Endodermal cell (in vitro differentiated cells): ENCODE results near the gene AP2M1. TPM values are rescaled to one million over a fixed set of nuclear protein-coding genes. Genes with fewer than 3 reads are reported as not detected.

Source experiments
- DNase-seq: peaks from one replicate; pipeline ENCODE4 v3.0.0-alpha.2; 2017
- H3K27ac ChIP-seq: 2 replicates; pipeline ENCODE4 v1.5.1; 2013; ENCODE audit warnings: mild to moderate bottlenecking, low read depth, low read length, moderate library complexity
- H3K27me3 ChIP-seq: 2 replicates; pipeline ENCODE4 v1.6.1; 2013; ENCODE audit warnings: mild to moderate bottlenecking, low read length, moderate library complexity; ENCODE audit not compliant: insufficient read depth, control insufficient read depth, poor library complexity, severe bottlenecking
- H3K36me3 ChIP-seq: 2 replicates; pipeline ENCODE4 v1.7.0; 2013; ENCODE audit warnings: mild to moderate bottlenecking, low read length, moderate library complexity; ENCODE audit not compliant: control insufficient read depth, insufficient read depth
- H3K4me1 ChIP-seq: one replicate; pipeline ENCODE4 v1.7.0; 2013; ENCODE audit warnings: low read length; ENCODE audit not compliant: control insufficient read depth, insufficient read depth
- H3K4me3 ChIP-seq: 2 replicates; pipeline ENCODE4 v1.5.1; 2013; ENCODE audit warnings: mild to moderate bottlenecking, low read length, moderate library complexity
- H3K9ac ChIP-seq: 2 replicates; pipeline ENCODE4 v1.6.1; 2013; ENCODE audit warnings: mild to moderate bottlenecking, low read length, moderate library complexity; ENCODE audit not compliant: poor library complexity, severe bottlenecking; ENCODE audit errors: extremely low read depth
- H3K9me3 ChIP-seq: 2 replicates; pipeline ENCODE4 v1.6.1; 2013; ENCODE audit warnings: mild to moderate bottlenecking, low read length, moderate library complexity; ENCODE audit not compliant: control insufficient read depth
- H3K27ac Mint-ChIP-seq: 2 replicates; pipeline ENCODE4 v1.8.0; 2020; ENCODE audit warnings: mixed read lengths
- H3K27me3 Mint-ChIP-seq: 2 replicates; pipeline ENCODE4 v1.8.0; 2021; ENCODE audit warnings: mild to moderate bottlenecking, mixed read lengths; ENCODE audit not compliant: insufficient read depth
- H3K36me3 Mint-ChIP-seq: 2 replicates; pipeline ENCODE4 v1.8.0; 2020; ENCODE audit warnings: low read depth, mixed read lengths
- H3K4me1 Mint-ChIP-seq: 2 replicates; pipeline ENCODE4 v1.8.0; 2020; ENCODE audit warnings: mixed read lengths
- H3K4me3 Mint-ChIP-seq: 2 replicates; pipeline ENCODE4 v1.8.0; 2020; ENCODE audit warnings: mild to moderate bottlenecking, moderate library complexity, mixed read lengths
- H3K9me3 Mint-ChIP-seq: 2 replicates; pipeline ENCODE4 v1.8.0; 2020; ENCODE audit warnings: mild to moderate bottlenecking, mixed read lengths
- CTCF ChIP-seq: fragments of 200-600 bp; sonication (generic); conservative IDR thresholded peaks from 2 replicates; pipeline ENCODE4 v1.5.0; 2021; ENCODE audit warnings: antibody characterized with exemption, mild to moderate bottlenecking
- WGBS, 2 experiments: methylation state at CpG; one replicate each; pipeline versions ENCODE4 v1.1.5 to v1.1.7; 2013; ENCODE audit warnings: missing lambda C conversion rate in 2 of 2, mixed read lengths in 1 of 2; ENCODE audit not compliant: insufficient coverage in 1 of 2, insufficient read length in 1 of 2; 5-methylcytosine and 5-hydroxymethylcytosine counted together
- total RNA-seq, 2 donors: library from RNA; stranded (reverse); fragmentation: NEBNext Ultra II Directional in 1 of 2; extraction: Animal tissue kit (Norgen Biotek cat#: 25700) in 1 of 2; gene quantifications; 2 replicates in 1 of 2; 3 replicates in 1 of 2; pipeline ENCODE4 v1.2.1, GENCODE V29; 2021

Gene AP2M1
- total RNA-seq, 2 donors from 2014 or later: 412 to 450 TPM

- H3K36me3 Mint-ChIP-seq: peaks cover 58% of the 10 kb centered on the region
- Histone ChIP-seq H3K27me3 (no peaks in the 10 kb centered on the region), H3K9me3 (no peaks in the 10 kb centered on the region), H3K4me1 (peaks cover 15% of the 10 kb centered on the region), H3K27ac (peak overlapping the region; percentile 58), H3K36me3 (peaks cover 56% of the 10 kb centered on the region), H3K4me3 (peak overlapping the region; percentile 96), H3K9ac (peak overlapping the region; percentile 81)
- no peak for DNase-seq
- H3K4me3 Mint-ChIP-seq: peak overlapping the region; percentile 98
- H3K9me3 Mint-ChIP-seq: no peaks in the 10 kb centered on the region
- H3K27me3 Mint-ChIP-seq: no peaks in the 10 kb centered on the region
- 5% methylated on average over 2 of the region's 3 CpGs; no CpG with 5 or more reads in 1 of the 2 experiments for WGBS, 2 experiments
- no peak for TF ChIP-seq CTCF
- H3K27ac Mint-ChIP-seq: peak overlapping the region; percentile 99
- H3K4me1 Mint-ChIP-seq: peaks cover 19% of the 10 kb centered on the region
Measured at GRCh38 chr3:184175981-184176376, 1.3 kb downstream of the AP2M1 start.

- 10 to 17% methylated on average over 11 to 19 of the region's 19 CpGs for WGBS, 2 experiments
- Histone ChIP-seq H3K9me3 (no peaks in the 10 kb centered on the region), H3K4me3 (peak overlapping the region; percentile 96), H3K27me3 (no peaks in the 10 kb centered on the region), H3K9ac (peak overlapping the region; percentile 81), H3K36me3 (peaks cover 62% of the 10 kb centered on the region), H3K27ac (peak overlapping the region; percentile 58), H3K4me1 (peaks cover 15% of the 10 kb centered on the region)
- Mint-ChIP-seq H3K4me3 (peak overlapping the region; percentile 98), H3K4me1 (peaks cover 19% of the 10 kb centered on the region), H3K27me3 (no peaks in the 10 kb centered on the region), H3K9me3 (no peaks in the 10 kb centered on the region), H3K27ac (peak overlapping the region; percentile 99), H3K36me3 (peaks cover 58% of the 10 kb centered on the region)
- peak; percentile 98 for DNase-seq
- peak; percentile 26 for TF ChIP-seq CTCF
Measured at GRCh38 chr3:184176377-184177330, 2.0 kb downstream of the AP2M1 start.

- peak overlapping the region; percentile 17 for H3K9ac ChIP-seq
- Mint-ChIP-seq H3K9me3 (no peaks in the 10 kb centered on the region), H3K4me3 (peak overlapping the region; percentile 98), H3K27ac (peak overlapping the region; percentile 99), H3K36me3 (peaks cover 57% of the 10 kb centered on the region), H3K4me1 (peaks cover 19% of the 10 kb centered on the region), H3K27me3 (no peaks in the 10 kb centered on the region)
- H3K4me1 ChIP-seq: peaks cover 15% of the 10 kb centered on the region
- H3K27me3 ChIP-seq: no peaks in the 10 kb centered on the region
- DNase-seq: no peak
- no peak for TF ChIP-seq CTCF
- H3K9me3 ChIP-seq: no peaks in the 10 kb centered on the region
- peak overlapping the region; percentile 96 for H3K4me3 ChIP-seq
- 40 to 51% methylated on average over 1 to 4 of the region's 4 CpGs for WGBS, 2 experiments
- peaks cover 62% of the 10 kb centered on the region for H3K36me3 ChIP-seq
- peak overlapping the region; percentile 58 for H3K27ac ChIP-seq
Measured at GRCh38 chr3:184177331-184177731, 2.7 kb downstream of the AP2M1 start.
